Activated CD4-positive, alpha-beta T cell treated with anti-CD3 and anti-CD28 coated beads, Interleukin-2, Interleukin-4, amounts not matched to agents 100 ng/mL and 50 ng/mL, durations not matched to agents 16 hours and 8 hours (primary cell): ENCODE data around the gene LRCOL1.

ENCODE experiments used
- DNase-seq: peaks from one replicate; pipeline ENCODE4 v3.0.0-alpha.2; 2020; ENCODE audit warnings: low spot score

LRCOL1 gene

DNA sequence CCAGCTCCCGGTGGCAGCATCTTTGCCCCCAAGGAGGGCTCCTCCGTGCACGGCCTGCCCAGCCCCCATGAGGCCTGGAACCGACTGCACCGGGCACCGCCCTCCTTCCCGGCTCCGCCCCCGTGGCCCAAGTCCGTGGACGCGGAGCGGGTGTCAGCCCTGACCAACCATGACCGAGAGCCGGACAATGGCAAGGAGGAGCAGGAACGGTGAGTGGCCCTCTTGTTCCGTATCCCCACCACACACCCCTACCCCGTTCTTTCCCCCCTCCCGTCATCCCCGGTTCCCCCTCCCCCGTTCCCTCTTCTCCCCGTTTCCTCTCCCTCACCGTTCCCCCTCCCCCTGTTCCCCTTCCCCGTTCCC is 28.3 kb downstream of the LRCOL1 start:
- no peak for DNase-seq

- DNase-seq, result no peak
Observed at GRCh38 chr12:132581348-132582057, 28.9 kb downstream of the LRCOL1 start.

GRCh38 chr12:132580701-132581292 is 29.6 kb downstream of the LRCOL1 start:
- no peak for DNase-seq

DNA sequence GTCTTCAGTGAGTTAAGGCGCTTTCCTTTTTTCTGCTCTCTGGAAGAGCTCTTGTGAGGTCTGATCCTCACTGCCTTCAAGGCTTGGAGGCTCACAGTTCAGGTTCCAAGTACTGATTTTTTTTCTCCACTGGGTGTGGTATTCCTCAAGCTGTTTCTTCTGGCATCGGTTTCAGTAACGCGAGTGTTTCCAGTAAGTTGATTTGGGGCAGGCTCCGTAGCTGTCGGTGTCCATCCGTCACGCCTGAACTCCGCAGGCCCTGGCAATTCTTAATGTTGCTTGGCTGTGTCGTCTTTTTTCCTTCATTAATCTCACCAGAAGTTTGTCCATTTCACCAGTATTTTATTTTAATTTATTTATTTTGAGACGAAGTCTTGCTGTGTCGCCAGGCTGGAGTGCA is 30.6 kb downstream of the LRCOL1 start:
- no peak for DNase-seq

- no peak for DNase-seq
Observed at GRCh38 chr12:132578826-132579225, 31.6 kb downstream of the LRCOL1 start.

DNA sequence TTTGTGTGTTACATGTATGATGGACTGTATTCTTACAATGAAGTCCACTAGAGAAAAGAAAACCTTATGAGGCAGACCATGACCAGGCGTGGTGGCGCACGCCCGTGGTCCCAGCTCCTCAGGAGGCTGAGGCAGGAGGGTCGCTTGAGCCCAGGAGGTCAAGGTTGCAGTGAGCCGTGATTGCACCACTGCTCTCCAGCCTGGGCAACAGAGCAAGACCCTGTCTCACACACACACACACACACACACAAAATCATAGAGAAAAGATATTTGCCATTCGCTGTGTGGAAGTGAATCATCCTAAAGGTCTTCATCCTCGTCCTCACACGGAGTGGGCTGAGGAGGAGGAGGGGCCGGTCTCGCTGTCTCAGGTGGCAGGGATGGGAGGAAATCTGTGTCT is 32.3 kb downstream of the LRCOL1 start:
- no peak for DNase-seq

GRCh38 chr12:132577191-132577920 is 33.0 kb downstream of the LRCOL1 start:
- DNase-seq, result no peak

- no peak for DNase-seq
Observed at GRCh38 chr12:132576701-132577100, 33.7 kb downstream of the LRCOL1 start.

- DNase-seq, result no peak
Observed at GRCh38 chr12:132575661-132576060, 34.7 kb downstream of the LRCOL1 start.

- DNase-seq, result no peak
Observed at GRCh38 chr12:132574271-132574996, 35.9 kb downstream of the LRCOL1 start.

- no peak for DNase-seq
Observed at GRCh38 chr12:132572801-132573760, 37.3 kb downstream of the LRCOL1 start.

DNA sequence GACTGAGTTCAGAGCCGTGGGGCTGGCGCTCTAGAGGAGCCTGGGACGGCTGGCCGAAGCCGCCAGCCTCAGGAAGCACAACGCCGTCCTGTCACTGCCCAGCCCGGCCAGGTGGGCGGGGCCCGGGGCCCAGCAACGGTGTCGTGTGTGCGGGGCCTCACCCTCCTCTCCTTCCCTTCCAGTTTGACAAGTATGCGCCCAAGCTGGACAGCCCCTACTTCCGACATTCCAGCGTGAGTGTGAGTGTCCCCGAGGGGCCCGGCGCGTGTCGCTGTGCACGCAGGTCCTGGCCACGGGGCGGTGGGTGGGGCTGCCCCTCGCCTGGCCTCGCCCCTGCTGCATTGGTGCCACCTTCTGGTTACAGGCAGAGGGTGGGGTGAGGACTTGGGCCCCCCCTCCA is 38.3 kb downstream of the LRCOL1 start:
- no peak for DNase-seq

DNA sequence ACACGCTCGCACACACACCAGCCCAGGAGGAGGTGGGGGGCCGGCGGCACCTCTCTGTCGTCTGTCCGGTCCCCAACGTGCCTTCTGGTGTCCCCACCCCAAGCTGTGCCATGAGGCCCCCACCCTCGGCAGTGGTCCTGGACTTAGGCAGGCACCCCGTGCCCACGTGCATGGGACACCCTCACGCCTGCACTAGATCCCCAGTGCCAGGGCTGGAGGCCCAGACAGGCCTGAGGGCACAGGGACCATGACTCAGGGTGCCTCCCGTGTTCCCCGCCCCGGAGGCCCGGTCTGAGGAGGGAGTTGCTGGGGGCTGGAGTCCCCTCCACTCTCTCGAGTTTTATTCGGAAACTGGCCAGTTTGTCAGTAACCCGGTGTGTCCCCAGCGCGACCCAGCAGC is 38.8 kb downstream of the LRCOL1 start:
- no peak for DNase-seq

GRCh38 chr12:132571051-132571450 is 39.3 kb downstream of the LRCOL1 start:
- DNase-seq, result no peak

DNA sequence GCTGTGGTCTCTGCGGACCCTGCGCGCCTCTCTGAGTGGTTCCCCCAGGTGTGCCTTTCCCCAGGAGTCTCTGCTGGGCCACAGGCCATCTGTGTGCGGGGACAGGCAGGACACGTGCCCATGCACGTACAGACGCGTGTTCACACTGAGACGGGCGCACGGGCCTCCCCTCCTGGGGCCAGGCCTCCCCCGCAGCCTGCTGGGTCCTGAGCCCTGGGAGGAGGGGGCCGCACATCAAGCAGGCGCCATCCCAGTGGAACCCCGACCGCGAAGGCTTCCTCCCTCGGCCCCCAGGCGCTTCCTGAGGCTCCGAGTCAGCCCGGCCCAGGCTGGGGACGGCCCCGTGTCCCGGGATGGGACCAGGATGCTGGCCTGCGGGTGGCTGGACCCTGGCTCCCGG is 39.7 kb downstream of the LRCOL1 start:
- DNase-seq, result no peak

DNA sequence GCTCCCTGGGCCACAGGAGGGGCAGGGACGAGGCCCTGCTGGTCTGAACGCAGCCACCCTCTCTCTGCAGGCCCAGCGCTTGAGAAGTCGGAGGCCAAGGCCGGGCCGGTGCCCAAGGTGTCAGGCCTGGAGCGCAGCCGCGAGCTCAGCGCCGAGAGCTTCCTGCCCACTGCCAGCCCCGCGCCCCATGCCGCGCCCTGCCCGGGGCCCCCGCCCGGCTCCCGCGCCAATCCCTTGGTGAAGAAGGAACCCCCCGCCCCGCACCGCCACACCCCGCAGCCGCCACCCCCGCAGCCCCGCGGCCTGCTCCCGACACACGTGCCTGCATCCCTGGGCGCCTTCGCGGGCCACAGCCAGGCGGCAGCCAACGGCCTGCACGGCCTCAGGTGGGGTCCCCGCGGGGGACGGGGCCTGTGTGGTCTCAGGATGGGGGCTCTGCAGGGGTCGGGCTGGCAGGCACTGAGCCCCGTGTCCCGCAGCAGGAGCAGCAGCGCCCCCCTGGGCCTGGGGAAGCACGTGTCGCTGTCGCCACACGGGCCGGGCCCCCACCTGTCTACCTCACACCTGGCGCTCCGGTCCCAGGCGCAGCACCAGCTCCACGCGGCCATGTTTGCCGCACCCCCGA is 40.4 kb downstream of the LRCOL1 start:
- DNase-seq, result no peak

DNA sequence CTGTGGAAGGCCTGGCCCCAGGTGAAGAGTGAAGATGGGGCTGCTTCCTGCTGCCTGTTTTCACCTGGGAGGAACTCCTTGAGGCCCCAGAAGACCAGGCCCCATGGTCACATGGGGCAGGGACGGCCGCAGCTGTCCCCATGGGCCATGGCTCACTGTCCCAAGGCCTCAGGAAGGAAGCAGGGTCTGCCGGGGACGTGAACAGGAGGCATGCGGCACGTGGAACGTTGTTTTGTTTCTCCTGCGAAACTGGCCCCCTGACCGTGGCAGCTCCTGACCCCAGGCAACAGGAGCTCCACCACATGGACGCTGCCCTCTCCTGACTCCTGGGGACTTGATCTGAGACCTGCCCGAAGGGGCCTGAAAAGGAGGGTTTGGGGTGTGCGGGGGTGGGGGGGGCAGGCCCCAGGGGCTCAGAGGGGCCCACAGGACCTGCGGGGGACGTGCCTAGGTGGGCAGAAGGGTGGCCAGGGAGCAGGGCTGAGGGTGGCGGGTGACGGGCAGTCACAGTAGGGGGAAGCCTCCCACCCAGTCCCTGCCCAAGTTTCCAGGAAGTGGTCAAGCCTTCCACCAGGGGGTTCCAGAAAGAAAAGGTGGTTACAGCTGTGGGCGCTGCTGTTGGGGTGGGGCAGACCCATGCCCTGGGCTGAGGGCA is 41.4 kb downstream of the LRCOL1 start:
- DNase-seq, result no peak

DNA sequence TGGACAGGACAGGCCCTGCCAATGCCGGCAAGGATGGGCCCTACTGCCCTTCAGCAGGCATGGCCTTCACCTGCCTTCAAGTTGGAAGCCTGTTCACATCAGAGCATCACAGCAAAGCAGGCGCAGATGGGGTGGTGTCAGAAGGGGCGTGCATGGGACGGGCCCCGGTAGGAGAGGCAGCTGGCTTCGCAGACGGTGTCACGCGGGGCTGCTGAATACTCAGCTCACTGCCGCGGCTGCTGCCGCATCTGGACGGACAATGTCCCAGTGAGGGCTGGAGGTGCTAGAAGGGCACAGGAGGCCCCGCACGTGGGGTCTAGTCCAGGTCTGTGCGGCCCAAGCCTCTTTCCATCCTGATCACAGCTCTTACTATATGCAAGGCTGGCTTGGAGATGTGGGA is 42.1 kb downstream of the LRCOL1 start:
- DNase-seq, result no peak

GRCh38 chr12:132566516-132567131 is 43.8 kb downstream of the LRCOL1 start:
- no peak for DNase-seq

DNA sequence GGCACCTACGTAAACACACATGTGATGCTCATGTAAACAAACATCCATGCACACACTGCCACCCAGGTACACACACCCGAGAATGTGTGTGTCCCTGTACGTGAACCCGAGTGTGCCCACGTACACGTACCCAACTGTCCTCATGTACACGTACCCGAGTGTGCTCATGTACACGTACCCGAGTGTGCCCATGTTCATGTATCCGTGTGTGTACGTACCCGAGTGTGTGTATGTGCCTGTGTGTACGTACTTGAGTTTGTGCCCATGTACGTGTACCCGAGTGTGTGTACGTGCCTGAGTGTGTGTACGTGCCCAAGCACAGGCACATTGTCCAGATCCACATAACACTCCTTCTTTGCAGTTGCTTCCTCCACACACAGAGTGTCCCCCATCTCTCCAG is 45.0 kb downstream of the LRCOL1 start:
- no peak for DNase-seq
